Fibroblast of the conjunctiva (primary cell): Measurements from ENCODE around the gene PRPF38B.
"Not testable (repeated sequence)": the region's sequence is repeated elsewhere in the genome, so short reads cannot be mapped to it uniquely, and the experiment has no call there.

Experiments
- DNase-seq: peaks from one replicate; pipeline ENCODE4 v3.0.0-alpha.2; 2010; ENCODE audit warnings: low read depth

The PRPF38B gene

DNA sequence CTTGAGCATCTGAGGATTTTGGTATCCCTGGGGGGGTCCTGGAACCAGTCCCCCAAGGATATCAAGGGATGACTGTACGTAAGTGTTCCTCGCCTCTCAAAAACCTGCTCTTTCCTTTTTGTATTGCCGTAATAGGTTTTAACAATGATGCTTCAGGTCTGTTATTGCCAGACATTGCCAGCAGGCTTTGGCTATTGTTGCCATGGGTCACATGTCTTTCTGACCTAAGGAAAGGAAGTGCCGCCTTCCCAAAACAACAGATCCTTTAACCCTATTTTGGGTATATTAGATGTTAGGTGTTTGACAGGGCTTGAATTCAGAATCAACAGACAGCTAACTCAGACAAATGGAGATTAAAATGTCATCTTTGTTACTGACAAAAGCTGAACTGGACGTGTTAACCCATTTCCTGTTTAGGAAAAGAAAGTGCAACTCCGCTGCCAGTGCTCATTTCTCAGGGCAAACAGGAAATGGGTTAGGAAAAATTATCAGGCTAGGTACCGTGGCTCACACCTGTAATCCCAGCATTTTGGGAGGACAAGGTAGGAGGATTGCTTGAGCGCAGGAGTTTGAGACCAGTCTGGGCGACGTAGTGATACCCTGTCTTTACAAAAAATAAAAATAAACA is 12.4 kb upstream of the PRPF38B start:
- DNase-seq: no peak

DNA sequence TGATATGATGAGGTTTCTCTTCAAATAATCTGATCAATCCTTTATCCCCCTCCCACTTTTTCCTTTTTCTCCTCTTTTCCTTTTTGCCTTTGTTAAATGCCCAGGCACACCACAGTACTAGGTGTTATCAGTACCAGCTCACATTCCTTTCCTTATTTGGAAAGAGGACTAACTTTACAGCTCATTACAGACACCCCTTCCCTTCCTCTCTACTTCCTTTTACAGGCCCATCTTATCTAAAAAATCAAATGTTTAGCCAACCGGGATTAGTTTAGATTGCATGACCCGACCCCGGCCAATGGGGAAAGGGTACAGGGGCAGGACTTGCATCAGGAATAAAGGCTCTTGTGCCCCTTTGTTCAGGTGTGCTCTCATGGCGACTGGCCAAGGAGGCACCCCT is 10.4 kb upstream of the PRPF38B start:
- not testable (repeated sequence) for DNase-seq

DNA sequence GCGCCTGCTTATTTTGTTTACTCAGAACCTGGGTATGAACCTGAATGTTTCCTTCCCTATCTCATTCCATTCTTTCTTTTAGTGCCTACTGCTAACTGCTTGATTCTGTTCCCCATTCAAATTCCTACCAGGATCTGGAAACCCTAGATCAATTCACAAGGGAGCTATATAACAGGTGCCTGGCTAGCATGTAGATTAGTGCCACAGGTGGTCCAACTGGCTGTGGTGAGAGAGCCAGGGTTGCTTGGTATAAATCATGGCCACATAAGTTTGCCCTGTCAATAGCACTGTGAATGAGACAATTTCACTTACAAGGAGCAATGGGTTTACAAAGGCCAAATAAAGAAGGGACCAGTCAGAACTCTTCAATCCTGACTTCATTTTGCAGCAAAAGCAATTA is 6.6 kb upstream of the PRPF38B start:
- no peak for DNase-seq

DNA sequence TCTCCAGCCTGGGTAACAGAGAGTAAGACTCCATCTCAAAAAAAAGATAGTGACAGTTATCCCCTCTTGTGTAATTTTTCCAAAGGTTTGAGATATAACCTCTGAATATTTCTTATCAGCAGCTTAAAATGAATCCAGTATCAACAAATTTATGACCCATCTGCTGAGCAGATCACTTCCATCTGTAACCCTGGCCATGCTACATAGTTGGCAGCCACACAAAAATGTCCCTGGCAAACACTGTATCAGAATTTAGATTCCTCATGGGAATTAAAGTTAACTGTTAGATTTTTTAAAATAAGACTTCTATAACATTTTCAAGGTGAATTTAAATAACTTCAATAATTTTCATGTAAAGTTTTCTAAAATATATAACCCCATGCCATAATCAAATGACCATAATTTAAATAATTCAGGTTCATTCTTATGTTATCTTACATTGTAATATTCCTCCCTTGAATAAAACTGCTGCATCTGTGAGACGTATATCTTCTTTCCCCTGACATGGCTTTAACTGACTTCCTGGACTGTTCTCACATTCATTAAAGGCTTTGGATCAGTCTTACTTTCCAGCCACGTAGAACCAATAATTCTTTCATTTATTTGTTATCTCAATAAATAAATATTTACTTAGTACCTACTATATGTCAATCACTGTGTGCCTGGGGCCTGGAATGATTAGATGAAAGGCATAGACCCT is 5.3 kb upstream of the PRPF38B start:
- peak; percentile 56 for DNase-seq

DNA sequence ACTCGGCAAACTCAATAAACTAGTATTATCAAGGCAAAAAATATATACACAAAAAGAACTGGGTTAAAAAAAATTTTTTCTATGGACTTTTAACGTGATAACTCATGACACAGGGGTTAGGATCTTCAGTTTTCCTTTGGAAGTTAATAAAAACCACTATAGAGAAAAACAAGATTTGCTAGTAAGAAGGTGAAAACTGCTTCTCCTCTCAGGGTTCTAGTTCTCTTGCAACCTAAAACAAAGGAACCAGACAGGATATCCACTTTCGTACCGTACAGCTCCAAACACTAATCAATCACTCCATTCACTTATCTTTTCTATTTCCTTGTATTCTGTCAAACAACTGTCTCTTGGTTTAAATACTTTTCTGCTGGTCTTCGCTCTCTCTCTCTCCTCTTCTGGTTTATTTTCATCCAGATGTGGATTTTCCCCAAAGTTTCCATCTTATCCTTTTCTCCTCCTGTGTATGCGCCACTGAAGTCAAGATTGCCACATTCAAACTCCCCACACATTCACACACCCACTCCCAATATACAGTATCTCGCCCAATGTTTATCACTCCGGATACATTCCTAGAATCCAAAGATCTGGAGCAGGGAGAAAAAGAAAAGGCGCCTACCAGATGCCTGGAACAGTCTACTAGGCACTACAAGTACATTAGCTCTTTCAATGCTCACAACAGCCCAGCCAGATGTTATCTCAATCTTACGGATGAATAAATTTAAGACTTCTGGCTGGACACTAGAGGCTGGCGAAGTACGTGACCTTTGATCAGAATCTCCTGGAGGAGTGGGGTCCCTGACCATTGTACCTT is 775 bp upstream of the PRPF38B start:
- no peak for DNase-seq

DNA sequence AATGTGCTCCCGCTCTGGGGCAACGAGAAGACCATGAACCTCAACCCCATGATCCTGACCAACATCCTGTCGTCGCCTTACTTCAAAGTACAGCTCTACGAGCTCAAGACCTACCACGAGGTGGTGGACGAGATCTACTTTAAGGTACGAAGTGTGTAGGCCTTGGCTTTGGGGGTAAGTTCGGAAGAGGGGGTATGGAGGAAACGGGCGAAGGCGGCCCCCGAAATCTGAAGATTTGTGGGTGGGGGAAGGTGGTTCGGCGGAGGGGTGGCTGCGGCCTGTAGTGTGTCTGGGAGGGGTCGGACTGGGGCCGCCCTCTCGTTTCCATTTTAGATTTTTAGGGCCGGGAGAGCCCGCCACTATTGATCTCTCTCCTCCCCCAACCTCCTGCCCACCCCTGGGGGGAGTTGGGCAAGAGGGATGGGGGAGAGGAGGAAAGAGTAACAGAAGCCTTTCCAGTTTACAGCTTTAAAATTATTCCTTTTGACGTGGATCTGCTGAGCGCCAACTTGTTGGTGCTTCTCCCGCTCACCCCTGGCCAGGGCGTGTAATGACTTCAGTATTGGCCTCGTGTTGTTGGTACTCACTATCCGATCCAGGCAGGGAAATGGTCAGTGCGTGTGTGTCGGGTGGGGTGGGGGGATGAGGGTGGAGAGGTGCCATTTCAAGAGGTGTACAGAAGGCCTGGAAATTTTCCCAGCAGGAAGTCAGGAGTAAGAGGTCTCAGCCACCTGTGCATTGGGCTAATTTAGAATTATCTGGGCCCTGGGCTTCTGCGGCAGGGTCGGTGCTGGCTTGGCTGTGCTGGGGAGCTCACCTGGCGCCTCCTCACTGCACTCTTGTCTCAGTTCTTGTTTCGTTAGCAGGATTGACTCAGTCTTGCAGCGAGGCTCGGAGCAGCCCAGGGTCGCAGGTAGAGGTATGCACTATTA is 880 bp downstream of the PRPF38B start:
- DNase-seq: peak; percentile 53

DNA sequence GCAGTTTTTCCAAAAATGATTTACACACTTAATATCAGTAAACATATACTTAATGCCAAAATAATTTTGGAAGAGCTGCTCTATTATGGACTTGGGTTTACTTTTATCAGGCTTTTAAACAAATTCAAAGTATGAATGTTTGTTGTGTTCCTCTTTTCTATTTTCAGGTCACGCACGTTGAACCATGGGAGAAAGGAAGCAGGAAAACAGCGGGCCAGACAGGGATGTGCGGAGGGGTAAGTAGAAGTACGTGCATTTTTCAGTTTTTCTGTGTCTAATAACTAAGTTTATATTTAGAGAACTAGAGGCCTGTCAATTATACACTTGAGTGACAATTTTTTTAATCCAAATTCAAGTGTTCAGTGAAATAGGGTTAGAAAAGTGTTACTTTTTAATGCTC is 3.4 kb downstream of the PRPF38B start:
- no peak for DNase-seq

DNA sequence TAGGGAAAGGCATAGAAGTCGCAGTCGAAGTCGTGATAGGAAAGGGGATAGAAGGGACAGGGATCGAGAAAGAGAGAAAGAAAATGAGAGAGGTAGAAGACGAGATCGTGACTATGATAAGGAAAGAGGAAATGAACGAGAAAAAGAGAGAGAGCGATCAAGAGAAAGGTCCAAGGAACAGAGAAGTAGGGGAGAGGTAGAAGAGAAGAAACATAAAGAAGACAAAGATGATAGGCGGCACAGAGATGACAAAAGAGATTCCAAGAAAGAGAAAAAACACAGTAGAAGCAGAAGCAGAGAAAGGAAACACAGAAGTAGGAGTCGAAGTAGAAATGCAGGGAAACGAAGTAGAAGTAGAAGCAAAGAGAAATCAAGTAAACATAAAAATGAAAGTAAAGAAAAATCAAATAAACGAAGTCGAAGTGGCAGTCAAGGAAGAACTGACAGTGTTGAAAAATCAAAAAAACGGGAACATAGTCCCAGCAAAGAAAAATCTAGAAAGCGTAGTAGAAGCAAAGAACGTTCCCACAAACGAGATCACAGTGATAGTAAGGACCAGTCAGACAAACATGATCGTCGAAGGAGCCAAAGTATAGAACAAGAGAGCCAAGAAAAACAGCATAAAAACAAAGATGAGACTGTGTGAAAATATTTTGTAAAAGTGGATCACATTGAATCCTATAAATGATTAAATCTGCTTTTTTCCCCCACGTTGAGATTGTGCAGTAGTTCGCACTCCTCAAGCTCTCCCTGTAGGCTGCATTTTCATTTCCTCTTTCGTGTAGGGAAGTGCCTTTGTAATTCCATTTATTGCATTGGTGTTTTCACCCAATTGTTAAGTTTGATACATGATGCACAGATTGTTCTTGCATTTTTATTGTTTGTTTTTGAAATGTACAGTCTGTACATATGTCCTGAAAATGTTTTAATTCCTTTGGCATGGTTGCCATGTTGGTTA is 7.5 kb downstream of the PRPF38B start:
- no peak for DNase-seq

DNA sequence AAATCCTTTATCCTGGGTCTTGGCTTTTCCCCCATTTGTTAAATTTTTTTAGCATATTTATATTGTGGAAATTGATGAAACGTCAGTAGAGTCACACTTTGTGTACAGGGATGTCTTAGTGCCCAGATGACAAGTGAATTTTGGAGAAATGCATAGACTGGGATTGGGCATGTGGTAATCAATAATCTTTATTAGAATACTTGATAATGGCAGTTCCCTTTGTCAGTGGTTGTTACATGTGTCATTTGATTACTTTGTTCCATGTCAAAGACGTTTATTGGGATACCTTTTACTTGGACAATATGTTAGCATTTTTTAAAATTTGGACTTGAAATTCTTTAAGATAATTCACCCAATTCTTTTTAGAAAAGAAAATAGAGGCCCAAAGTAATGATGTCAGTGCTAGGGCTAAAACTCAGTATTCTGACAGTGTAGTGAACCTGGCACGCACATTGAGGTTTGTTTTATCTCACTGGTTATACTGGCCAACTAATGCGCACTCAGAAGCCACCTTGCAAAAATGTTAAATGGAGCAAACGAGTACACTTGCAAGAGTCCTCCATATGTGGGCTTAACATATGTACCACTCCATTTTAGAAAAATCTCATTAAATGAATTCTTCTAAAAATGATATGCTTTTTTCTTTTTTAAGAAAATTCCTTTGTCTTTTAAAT is 9.2 kb downstream of the PRPF38B start:
- no peak for DNase-seq

DNA sequence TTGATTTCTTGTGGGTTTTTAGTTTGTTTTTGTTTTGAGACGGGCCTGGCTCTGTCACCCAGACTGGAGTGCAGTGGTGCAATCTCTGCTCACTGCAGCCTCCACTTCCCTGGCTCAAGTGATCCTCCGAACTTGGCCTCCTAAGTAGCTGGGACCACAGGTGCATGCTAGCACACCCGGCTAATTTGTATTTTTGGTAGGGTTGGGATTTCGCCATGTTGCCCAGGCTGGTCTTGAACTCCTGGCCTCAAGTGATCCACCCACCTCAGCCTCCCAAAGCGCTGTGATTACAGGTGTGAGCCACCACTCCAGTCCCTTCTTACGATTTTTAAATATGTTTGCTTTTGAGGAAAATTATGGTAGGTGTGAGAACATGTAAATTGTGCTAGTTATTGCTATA is 10.0 kb downstream of the PRPF38B start:
- DNase-seq: not testable (repeated sequence)

DNA sequence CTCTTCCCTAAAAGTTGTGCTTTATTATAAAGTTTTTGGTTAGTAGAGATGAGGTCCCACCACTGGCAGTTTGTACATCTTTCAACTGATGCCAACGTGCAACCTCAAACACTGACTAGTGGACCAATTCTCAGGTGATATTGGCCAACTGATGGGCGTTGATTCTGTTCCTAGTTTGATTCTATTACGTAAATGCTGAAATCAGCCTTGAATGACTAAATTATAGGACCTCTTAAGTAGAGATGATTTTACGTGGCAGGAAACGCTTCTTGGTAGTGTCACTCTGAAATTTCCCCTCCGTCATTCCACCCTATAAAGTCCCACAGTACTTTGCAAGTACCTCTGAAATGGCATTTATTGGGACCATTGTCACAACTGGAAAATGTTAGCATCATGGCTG is 11.8 kb downstream of the PRPF38B start:
- DNase-seq: no peak

DNA sequence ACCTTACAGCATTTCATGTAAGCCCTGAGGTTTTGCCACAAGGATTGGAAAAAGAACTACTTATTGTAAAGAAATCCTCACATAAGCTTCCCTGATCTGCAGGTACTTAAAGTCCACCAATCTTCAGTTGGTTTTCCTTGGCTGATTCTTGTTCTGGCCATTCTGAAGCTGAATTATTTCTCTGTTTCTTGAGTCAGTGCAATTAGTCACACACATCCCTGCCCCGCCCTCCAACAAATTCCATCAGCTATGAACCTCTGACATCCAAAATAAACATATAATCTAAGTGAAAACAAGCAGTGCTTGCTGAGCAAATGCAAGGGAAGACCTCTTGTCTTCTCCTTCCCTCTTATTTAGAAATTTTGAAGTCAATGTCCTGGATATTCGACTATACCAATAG is 12.4 kb downstream of the PRPF38B start:
- DNase-seq: peak; percentile 57

DNA sequence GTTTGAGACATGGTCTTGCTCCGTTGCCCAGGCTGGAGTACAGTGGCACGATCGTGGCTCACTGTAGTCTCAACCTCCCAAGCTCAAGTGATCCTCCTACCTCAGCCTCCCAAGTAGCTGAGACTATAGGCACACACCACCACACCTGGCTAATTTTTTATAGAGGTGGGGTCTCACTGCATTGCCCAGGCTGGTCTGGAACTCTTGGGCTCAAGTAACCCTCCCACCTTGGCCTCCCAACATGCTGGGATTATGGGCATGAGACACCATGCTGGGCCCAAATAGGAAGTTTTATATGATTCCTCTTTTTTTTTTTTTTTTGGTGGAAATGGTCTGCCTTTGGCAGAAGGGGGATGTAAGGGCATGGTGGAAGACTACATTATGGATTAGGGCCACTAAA is 14.5 kb downstream of the PRPF38B start:
- DNase-seq: no peak

DNA sequence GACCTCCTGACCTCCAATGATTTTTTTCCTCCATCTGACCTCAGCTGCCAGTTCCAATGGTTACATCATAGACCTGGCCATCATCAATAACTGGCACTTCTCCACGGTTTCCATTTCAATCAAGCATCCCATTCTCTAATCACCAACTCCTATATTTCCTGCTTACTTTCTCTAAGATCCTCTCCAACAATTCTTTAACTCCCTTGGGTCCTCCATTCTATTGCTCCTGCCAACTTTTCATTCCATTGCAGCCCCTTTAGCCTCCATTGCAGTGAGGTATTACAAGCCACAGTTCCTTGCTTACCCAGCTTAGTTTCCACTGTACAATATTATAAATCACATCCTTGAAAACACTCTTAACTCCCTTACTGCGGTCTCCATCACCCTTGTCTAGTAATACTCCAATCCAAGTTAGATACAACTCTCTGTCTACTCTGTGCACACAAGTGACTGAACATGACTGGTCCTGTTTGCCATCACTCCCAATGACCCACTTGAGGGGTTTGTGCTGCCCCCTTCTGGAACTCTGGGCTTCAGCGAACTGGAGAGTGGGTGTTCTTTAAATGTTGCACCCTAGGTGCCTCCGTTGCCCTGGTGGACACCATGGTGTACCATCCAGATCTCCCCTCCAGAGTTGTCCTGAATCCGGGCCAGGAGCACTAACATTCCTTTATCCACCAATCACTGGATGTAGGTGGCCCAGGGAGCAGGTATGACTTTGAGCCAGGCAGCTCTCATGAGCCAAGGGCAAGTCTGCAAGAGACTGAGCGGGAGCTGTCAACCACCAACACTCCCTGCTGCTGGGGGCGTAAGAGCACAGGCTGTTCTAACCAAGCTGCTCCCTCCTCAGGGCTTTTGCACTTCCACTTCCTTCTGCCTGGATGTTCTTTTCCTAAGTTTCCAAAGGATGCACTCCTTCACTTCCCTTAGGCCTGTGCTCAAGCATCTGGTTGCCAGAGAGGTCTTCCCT is 16.9 kb downstream of the PRPF38B start:
- DNase-seq: no peak

DNA sequence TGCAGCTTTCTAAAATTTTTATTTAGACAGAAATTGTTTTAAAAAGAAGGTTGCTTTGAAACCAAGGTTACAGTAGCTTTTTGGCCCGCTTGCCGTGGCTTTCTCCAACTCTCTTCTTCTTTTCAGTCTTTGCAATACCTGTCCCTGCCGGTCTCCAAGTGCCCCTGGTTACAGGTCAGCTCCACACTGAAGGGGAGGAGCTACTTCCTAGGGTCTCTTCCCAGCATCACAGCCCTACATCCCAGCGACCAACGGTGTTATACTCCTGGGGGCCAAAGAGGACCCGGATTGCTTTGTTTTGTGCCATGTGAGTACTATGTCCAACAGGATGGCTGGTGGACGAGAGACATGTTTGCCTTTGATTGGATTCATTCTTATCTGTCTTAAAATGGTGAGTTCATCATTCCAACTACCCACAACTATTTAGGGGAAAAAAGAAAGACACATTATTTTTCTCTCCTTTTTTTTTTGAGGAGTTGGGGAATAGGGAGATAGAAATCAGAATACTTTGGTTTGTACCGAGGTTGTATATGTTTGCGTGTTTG is 20.6 kb downstream of the PRPF38B start, which contains the start of gene FNDC7:
FNDC7 (plus strand) TSS at position 303 of the 545 bp plus-strand sequence; CDS start at position 329, 26 bp downstream.
- DNase-seq: no peak

DNA sequence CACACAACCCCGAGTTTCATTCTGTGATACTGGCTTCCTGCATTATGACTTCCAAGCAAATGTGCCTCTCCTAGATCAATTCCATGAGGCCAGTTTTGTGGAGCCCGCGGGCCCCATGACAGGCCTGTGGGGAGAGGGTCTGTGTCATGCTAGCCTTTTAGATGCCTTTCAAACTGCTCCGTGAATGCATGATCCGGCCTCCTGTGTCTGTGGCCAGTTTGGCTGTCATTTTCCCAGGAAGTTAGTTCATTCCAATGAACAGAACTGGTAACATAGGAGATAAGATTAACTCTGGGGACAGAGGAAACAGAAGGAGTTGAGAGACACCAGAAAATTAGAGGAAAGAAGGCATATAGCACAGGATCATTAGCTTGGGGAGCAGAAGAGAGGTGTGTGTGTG is 23.8 kb downstream of the PRPF38B start:
- no peak for DNase-seq

DNA sequence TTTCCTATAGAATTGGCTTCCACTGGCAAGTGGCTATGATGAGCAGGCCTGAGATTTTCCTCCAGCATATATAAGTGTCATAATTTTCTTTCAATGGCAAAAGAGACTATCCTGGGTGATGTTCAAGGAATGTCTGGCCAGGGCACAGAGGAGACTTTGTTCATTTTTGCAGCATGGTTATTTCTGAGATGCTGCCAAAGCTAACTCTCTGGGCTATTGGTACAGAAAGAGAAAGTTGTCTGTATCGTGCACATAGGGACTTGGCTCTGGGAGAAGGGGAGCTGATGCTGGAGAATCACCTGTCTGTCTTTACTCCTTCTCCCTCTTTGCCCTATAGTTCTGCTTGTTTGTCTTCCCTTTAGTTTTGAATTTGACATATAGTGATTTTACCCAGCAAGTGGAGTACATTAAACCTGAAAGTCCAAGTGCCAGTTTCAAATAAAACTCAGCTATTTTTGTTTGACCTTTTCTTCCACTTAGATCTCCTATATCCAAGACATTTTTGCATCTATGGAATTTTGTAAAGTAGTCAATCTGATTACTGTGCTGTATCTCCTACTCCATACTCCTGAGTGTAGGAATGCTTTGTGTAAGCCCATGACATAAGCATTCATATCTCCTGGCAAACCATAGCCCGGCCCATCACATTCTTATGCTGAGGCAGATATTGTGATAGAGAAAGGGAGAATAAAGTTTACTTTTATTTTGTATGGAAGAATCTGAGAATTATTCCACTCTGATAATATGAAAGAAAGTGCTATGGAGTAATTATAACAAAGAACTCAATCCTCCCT is 24.5 kb downstream of the PRPF38B start:
- no peak for DNase-seq
